ENCODE measurements around the gene TRAPPC10. TPM values are rescaled to one million over a fixed set of nuclear protein-coding genes. Genes with fewer than 3 reads are reported as not detected.

The TRAPPC10 gene
- total RNA-seq, 2 donors from 2014 or later: 36.8 to 40.1 TPM

DNA sequence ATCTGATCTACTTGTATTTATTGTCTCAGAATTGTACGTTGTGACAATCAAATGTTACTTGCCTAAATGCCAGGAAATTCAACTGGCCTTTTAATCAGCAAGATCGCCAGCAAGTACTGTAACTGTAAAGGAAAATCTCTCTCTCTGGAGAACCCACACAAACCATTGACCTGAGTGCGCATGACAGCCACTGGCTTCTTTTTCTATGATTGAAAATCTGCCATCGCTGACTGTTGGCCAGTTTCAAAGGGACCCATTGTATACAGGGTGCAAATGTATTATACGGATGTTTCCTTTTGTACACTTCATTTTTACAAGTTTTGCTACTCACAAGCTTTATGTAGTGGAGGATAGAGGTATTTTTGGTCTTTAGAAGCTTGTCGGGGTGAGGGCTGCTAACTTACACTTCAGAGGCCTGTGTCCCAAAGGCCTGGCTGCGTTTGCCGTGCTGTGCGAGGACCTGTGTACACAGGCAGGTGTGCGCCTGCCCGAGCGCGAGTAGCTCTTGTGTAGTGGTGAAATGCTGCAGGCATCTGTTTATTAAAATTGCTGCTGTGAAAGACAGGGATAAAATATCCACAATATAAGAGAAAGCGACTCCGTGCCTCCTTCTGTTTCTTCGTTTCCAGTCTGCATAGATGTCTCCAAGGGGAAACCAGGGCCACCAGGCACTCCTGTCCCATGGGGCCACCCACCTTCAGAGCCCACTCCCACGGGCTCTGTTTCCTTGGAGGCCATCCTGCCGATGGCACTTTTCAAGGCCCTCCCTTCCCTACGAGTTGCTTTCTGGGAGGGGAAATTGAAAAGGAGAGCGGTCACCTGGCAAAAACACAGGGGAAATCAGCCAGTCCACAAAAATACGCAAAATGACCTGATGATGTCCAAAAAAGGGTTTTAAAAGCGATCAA is 25.3 kb upstream of the TRAPPC10 start:
- Histone ChIP-seq H3K4me3 (ENCODE audit: low read length) (no peak overlapping the region), H3K9ac (ENCODE audit: extremely low read depth, low read length, poor library complexity, severe bottlenecking) (no peak overlapping the region), H3K27me3 (ENCODE audit: control insufficient read depth, insufficient read depth, low read length, poor library complexity, severe bottlenecking) (no peaks in the 10 kb centered on the region), H3K27ac (ENCODE audit: low read depth, low read length) (no peak overlapping the region), H3K4me1 (ENCODE audit: control insufficient read depth, insufficient read depth, low read length) (no peaks in the 10 kb centered on the region), H3K9me3 (ENCODE audit: control insufficient read depth, low read length) (no peaks in the 10 kb centered on the region), H3K36me3 (ENCODE audit: control insufficient read depth, insufficient read depth, low read length) (no peaks in the 10 kb centered on the region)
- Mint-ChIP-seq H3K4me3 (no peak overlapping the region), H3K9me3 (no peaks in the 10 kb centered on the region), H3K27ac (no peak overlapping the region), H3K27me3 (ENCODE audit: insufficient read depth) (no peaks in the 10 kb centered on the region), H3K4me1 (peaks cover 4% of the 10 kb centered on the region), H3K36me3 (ENCODE audit: low read depth) (peaks cover 2% of the 10 kb centered on the region)
- WGBS, 2 experiments (ENCODE audit: insufficient coverage in 1 of 2, insufficient read length in 1 of 2): 93 to 97% methylated on average over 12 to 22 of the region's 22 CpGs
- DNase-seq: no peak
- TF ChIP-seq CTCF (conservative IDR thresholded peaks at IDR 0.05): no peak

- WGBS, 2 experiments (ENCODE audit: insufficient coverage in 1 of 2, insufficient read length in 1 of 2): 92% methylated on average over 6 of the region's 6 CpGs
- Mint-ChIP-seq H3K27me3 (ENCODE audit: insufficient read depth) (no peaks in the 10 kb centered on the region), H3K9me3 (no peaks in the 10 kb centered on the region), H3K4me1 (peaks cover 4% of the 10 kb centered on the region), H3K36me3 (ENCODE audit: low read depth) (peaks cover 2% of the 10 kb centered on the region), H3K4me3 (no peak overlapping the region), H3K27ac (no peak overlapping the region)
- H3K9ac ChIP-seq (ENCODE audit: extremely low read depth, low read length, poor library complexity, severe bottlenecking): no peak overlapping the region
- no peak overlapping the region for H3K4me3 ChIP-seq (ENCODE audit: low read length)
- no peak for TF ChIP-seq CTCF (conservative IDR thresholded peaks at IDR 0.05)
- no peaks in the 10 kb centered on the region for H3K9me3 ChIP-seq (ENCODE audit: control insufficient read depth, low read length)
- H3K27ac ChIP-seq (ENCODE audit: low read depth, low read length): no peak overlapping the region
- DNase-seq: no peak
- no peaks in the 10 kb centered on the region for H3K27me3 ChIP-seq (ENCODE audit: control insufficient read depth, insufficient read depth, low read length, poor library complexity, severe bottlenecking)
- no peaks in the 10 kb centered on the region for H3K4me1 ChIP-seq (ENCODE audit: control insufficient read depth, insufficient read depth, low read length)
- H3K36me3 ChIP-seq (ENCODE audit: control insufficient read depth, insufficient read depth, low read length): no peaks in the 10 kb centered on the region
Measured at GRCh38 chr21:43987509-43987908, 24.6 kb upstream of the TRAPPC10 start.

GRCh38 chr21:43988016-43988415 is 24.1 kb upstream of the TRAPPC10 start:
- TF ChIP-seq CTCF (conservative IDR thresholded peaks at IDR 0.05): no peak
- no peaks in the 10 kb centered on the region for H3K27me3 Mint-ChIP-seq (ENCODE audit: insufficient read depth)
- no peak overlapping the region for H3K9ac ChIP-seq (ENCODE audit: extremely low read depth, low read length, poor library complexity, severe bottlenecking)
- DNase-seq: no peak
- H3K4me3 ChIP-seq (ENCODE audit: low read length): no peak overlapping the region
- H3K9me3 Mint-ChIP-seq: no peaks in the 10 kb centered on the region
- H3K36me3 ChIP-seq (ENCODE audit: control insufficient read depth, insufficient read depth, low read length): no peaks in the 10 kb centered on the region
- H3K27ac ChIP-seq (ENCODE audit: low read depth, low read length): no peak overlapping the region
- no peak overlapping the region for H3K27ac Mint-ChIP-seq
- H3K4me1 Mint-ChIP-seq: peaks cover 4% of the 10 kb centered on the region
- 94 to 95% methylated on average over 7 to 9 of the region's 9 CpGs for WGBS, 2 experiments (ENCODE audit: insufficient coverage in 1 of 2, insufficient read length in 1 of 2)
- peaks cover 2% of the 10 kb centered on the region for H3K36me3 Mint-ChIP-seq (ENCODE audit: low read depth)
- H3K4me1 ChIP-seq (ENCODE audit: control insufficient read depth, insufficient read depth, low read length): no peaks in the 10 kb centered on the region
- no peak overlapping the region for H3K4me3 Mint-ChIP-seq
- H3K9me3 ChIP-seq (ENCODE audit: control insufficient read depth, low read length): no peaks in the 10 kb centered on the region
- H3K27me3 ChIP-seq (ENCODE audit: control insufficient read depth, insufficient read depth, low read length, poor library complexity, severe bottlenecking): no peaks in the 10 kb centered on the region

All from endodermal cell (in vitro differentiated cells).